ENCODE data around the gene PDIK1L.

PDIK1L gene

DNA sequence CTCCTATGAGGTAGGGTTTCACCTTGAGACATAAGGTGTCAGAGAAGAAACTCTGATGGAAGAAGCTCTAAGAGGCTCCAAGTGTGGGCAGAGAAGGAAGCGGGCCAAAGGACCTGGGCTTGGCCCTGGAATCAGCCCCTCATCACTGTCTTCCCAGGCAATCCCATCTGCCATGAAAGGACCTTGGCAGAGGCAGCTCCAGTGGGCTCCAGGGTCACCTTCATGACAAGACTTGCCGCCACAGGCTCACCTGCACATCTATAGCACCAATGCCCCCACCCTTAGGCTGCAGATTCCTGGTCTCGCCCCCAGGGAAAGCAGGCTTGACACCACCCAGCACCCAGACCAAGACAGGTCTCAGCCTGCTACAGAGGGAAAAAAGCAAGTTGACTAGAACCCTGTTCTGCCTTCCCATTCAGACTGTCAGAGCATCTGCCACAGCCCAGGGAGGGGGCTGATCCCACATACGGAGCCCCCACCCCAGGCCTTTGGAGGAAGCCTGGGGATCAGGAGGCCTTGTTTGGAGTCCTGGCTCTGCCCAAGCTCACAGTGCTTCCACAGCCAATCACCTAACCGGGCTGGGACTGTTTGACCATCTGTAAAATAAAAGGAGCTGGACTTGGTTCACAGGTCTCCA is 46.8 kb downstream of the PDIK1L start:
- no peak for DNase-seq

DNA sequence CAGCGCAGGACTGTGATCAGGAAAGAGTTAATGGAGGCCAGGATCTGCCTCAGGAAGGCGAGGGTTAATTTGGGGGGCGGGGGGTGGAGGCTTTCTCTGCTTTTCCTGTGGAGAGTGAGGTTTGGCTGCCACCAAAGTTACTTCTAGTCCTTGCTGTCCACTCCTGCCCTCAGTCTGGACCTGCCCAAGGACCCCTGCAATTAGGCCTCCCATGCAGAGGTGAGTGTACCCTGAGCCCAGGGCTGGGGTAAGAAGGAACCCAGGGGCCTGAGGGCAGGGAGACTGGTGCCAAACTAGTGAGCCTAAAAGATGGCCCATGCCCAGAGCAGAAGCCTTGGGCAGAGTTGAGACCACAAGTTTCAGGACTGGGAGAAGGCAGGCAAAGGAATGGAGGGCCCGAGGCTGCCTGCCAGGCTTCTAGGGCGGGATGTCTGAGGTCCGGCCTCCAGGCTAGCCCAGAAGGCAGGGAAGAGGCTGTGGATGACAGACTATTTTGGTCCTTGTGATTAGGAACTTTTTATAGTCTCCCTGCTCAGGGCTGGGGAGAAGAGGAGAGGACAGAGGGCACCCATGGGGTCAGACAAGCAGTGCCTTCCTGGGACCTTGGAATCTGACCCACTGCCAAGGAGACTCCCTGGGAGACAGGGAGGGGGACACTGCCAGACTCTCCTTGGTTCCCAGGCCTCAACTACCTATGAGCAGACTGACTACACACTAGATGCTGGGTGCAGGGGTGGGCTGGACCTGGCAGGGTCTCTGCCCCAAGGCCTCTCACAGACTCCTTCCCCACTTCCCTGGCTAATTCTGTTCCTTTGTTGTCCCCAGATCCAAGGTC is 47.5 kb downstream of the PDIK1L start, which contains the start of gene FAM110D:
TSS of gene FAM110D (plus strand) at position 172 of the 835 bp plus-strand sequence. CDS start 2,213 bp downstream, outside the sequence.
- no peak for DNase-seq

GRCh38 chr1:26159743-26160039 is 48.1 kb downstream of the PDIK1L start:
- DNase-seq = no peak

- no peak for DNase-seq
These were observed 49.1 kb downstream of the PDIK1L start for GRCh38 chr1:26160527-26161414.

DNA sequence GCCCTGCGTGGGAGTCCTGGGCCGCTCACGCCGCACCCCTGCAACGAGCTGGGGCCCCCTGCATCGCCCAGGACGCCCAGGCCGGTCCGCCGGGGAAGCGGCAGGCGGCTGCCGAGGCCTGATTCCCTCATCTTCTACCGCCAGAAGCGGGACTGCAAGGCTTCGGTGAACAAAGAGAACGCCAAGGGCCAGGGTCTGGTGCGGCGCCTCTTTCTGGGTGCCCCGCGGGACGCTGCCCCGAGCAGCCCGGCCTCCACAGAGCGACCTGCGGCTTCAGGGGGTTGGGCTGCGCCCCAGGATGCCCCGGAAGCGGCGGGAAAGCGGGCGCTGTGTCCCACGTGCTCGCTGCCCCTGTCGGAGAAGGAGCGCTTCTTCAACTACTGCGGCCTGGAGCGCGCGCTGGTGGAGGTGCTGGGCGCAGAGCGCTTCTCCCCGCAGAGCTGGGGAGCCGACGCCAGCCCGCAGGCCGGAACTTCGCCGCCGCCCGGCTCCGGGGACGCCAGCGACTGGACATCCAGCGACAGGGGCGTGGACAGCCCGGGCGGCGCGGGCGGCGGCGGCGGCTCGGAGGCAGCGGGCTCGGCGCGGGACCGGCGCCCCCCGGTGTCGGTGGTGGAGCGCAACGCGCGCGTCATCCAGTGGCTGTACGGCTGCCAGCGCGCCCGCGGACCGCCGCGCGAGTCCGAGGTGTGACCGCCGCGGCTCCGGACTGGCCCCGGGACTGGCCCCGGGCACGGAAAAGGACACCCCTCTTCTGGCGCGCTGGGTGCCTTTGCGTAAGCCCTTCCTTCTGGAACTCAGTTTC is 50.0 kb downstream of the PDIK1L start:
- no peak for DNase-seq

- DNase-seq = no peak
These were observed 50.6 kb downstream of the PDIK1L start for GRCh38 chr1:26162220-26162709.

DNA sequence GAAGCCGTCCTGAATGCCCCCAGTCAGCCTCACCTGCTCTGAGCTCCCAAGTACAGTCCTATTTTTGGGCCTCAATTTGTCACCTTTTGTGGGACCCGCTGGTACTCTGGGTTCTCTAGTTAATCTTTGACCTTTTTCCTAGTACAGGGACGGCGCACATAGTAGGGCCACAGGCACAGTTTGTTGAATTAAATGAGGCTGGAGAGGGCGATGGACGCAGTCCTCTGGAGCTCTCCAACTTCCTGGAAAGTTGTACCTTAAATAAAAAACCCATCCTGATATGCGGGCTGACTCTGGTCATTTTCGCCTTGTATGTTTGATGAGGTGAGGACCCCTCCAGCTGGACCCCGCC is 52.0 kb downstream of the PDIK1L start:
- no peak for DNase-seq

DNA sequence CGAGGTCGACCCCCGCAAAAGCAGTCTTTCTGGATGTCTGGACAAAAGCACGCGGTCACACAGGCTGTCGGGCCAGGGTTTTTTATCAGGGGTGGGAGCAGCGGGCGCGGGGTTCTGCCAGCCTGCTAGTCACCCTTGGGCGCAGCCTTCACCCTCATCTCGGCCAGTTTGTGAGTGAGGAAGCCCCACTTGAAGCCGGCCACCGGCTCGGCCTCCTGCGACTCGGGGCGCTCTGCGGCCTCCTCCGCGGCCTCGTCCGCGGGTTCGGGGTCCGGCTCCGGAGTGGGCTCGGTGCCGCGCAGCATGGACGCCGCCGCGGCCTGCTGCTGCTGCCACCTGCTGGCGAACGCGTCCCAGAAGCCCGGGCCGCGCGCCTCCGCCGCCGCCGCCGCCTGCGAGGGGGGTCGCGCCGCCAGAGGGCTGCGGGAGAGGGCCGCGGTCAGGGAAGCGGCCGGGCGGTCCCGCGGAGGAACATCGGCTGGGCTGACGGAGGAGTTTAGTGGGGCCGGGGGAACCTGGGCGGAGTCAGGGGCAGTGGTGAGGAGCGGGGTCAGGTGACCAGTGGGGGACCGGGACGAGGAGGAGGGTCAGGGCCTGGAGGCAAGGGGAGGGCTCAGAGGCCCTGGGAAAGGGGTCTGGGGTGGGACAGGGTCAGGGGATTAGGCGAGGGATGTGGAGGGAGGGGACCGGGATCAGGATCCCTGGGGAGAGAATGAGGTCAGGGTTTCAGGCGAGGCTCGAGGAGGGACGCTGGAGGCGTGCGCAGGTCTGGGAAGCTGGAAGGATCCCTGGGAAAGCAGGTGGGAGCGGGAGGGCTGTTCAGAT is 52.6 kb downstream of the PDIK1L start:
- no peak for DNase-seq

DNA sequence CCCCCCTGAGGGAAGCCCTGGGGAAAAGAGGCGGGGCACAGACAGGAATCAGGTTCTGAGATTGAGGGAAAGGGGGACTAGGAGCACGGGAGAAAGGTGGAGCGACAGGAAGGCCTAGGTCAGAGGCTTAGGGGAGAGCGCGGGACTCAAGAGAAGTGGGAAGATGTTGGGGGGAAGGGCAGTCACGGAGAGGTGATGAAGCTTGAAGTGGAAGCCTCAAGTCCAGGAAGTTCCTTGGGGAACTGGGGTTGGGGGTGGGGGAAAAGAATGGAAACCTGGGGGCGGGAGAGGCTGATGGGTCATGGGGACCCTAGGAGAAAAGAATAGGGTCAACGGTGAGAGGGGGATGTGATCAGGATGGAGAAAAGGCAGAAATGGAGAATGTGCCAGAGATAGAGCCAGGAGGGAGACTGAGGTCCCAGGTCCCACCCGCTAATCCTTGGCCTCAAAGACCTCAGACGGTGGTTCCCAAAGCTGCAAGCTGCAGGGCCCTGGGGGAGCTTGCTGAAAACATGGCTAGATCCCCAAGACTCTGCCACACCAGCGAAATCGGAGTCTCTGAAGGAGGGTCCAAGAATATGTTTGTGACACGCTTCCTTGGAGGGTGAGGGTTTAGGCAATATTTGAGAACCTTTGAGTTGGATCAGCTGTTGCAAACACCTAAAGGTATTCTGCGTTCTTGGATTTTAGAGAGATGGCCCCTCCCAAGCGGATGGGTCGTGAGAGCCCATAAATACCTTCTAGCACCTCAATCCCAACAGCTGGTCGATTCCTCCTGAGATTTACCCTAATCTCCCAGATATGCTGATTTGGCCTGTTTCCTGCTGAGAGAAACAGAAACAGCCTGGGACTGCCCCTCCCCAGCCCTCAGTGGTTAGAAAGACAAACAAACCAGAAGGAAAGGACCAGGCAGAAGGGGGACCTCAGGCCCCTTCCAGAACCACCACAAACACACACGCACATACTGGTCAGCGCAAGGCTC is 53.5 kb downstream of the PDIK1L start:
- DNase-seq = no peak

DNA sequence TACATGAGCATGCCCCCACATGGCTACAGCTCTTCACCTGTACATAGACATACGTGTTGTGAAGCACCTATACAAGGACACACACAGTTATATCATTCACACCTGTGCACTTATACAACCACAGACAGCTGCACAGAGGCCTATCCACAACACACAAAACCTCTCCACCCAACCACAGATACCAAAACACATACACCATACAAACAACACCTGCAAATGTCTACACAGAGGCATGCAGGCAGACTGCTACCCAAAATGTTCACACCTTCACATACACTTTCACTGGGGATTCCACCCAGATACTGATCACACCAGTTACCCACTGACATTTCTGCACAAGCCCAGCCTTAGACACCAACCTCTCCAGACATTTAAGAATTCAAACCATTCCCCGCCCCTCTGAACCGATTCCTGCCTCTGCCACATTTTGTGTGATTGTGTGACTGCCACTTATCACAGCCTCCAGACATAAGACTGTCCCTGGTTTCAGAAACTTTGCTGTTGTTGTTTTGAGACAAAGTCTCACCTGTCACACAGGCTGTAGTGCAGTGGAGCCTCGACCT is 55.2 kb downstream of the PDIK1L start:
- DNase-seq = no peak

DNA sequence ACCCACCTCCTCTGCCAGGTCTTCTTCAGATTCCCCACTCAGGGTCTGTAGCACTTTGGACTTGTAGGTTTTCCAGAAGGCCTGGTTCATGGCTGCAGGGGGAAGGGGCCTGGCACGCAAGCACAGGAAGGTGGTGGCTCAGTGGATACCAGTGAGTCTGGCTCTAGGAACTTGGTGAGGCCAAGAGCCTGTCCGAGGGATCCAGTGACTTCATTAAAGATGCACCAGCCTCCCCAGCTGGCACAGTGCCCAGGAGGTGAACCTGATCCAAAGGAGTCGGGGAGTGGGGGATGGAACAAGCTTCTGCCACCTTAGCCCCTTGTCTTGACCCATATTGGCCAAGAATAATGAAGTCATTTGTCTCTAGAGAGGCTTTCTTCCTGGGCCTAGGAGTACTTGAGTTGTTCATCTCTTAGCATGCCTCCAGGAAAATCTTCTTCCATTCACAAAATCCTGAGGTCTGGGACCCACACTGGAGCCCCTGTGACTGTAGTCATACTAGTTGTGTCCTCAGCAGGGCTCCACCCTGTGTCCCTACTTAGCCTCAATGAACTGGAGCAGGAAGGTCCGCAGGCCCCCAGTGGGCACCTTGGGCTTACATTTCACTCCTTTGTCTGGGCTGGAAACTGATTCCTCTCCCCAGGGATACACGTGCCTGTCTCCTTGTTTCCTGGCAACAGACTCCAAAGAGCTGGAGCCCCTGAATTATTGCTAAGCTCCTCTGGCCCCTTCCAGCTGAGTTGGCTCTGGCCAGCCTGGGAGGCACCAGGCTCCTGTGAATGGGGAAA is 57.0 kb downstream of the PDIK1L start, which contains the start of gene C1orf232:
TSS of gene C1orf232 (minus strand) at position 554 of the 788 bp plus-strand sequence. CDS start at position 90, 464 bp downstream.
- DNase-seq = no peak

- no peak for DNase-seq
These were observed 57.6 kb downstream of the PDIK1L start for GRCh38 chr1:26169198-26169554.

GRCh38 chr1:26169669-26170471 is 58.2 kb downstream of the PDIK1L start, which contains the start of gene ZNF593:
TSS of gene ZNF593 (plus strand) at chr1:26169908. CDS start at chr1:26169984, 76 bp downstream.
- peak; percentile 91 for DNase-seq

DNA sequence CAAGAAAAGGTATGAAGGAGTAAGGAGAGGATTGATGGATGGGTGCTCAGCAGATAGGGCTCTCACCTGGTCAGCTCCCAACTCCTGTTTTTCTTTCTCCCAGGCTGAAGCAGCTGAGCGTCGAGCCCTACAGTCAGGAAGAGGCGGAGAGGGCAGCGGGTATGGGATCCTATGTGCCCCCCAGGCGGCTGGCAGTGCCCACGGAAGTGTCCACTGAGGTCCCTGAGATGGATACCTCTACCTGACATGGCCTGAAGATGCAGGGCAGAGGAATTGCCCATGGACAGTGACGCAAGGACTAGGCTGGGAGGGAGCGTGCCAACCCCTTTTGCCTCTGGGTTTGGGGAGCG is 58.8 kb downstream of the PDIK1L start:
- DNase-seq = no peak

- DNase-seq = no peak
These were observed 59.8 kb downstream of the PDIK1L start, which contains the start of gene ZNF593OS for GRCh38 chr1:26171084-26172072. TSS of gene ZNF593OS (minus strand) at chr1:26171832. CDS start at chr1:26171661, 171 bp downstream.
